ENCODE measurements around the gene ZNF280C. TPM values are rescaled to one million over a fixed set of nuclear protein-coding genes. Genes with fewer than 3 reads are reported as not detected.

Gene ZNF280C
- total and polyA plus RNA-seq, 11 donors, result 0.67 to 2.6 (median 1.7) TPM

- no peak overlapping the region for H3K27ac ChIP-seq
- 84 to 90% (median 86%) methylated on average over 4 of the region's 4 CpGs for WGBS, 4 donors
- no peak for TF ChIP-seq CTCF (IDR thresholded peaks at IDR 0.05)
- no peak for TF ChIP-seq POLR2A (IDR thresholded peaks at IDR 0.05)
- H3K9me3 ChIP-seq, result no peaks in the 10 kb centered on the region
- H3K4me3 ChIP-seq, result no peak overlapping the region
- ATAC-seq, result no peak
- peaks cover 0 to 3% (median 0%) of the 10 kb centered on the region in 9 donors for H3K36me3 ChIP-seq
- no peaks in the 10 kb centered on the region for H3K4me1 ChIP-seq
- intact Hi-C loops (cut with DNase I), result no loop called here
- DNase-seq, result no peak
- no peaks in the 10 kb centered on the region for H3K27me3 ChIP-seq
These were observed 7.3 kb downstream of the ZNF280C start for GRCh38 chrX:130261296-130261893.

GRCh38 chrX:130260316-130260715 lies 8.4 kb downstream of the ZNF280C start:
- H3K27ac ChIP-seq, result no peak overlapping the region
- no peak for TF ChIP-seq POLR2A (IDR thresholded peaks at IDR 0.05)
- ATAC-seq, result no peak

GRCh38 chrX:130253916-130254315 lies 14.8 kb downstream of the ZNF280C start:
- Histone ChIP-seq H3K9me3 (no peaks in the 10 kb centered on the region), H3K4me1 (no peaks in the 10 kb centered on the region), H3K27me3 (no peaks in the 10 kb centered on the region), H3K4me3 (no peak overlapping the region), H3K36me3 (peaks cover 0 to 2% (median 0%) of the 10 kb centered on the region in 9 donors), H3K27ac (no peak overlapping the region)
- intact Hi-C loops (cut with DNase I), result no loop called here
- no peak for DNase-seq
- no peak for ATAC-seq
- TF ChIP-seq POLR2A (IDR thresholded peaks at IDR 0.05), result no peak
- TF ChIP-seq CTCF (IDR thresholded peaks at IDR 0.05), result no peak

More at GRCh38 chrX:130260316-130260715, 8.4 kb downstream of the ZNF280C start:
- 81 to 95% (median 89%) methylated on average over 2 of the region's 2 CpGs for WGBS, 4 donors
- H3K36me3 ChIP-seq, result peaks cover 0 to 3% (median 0%) of the 10 kb centered on the region in 9 donors
- H3K4me3 ChIP-seq, result no peak overlapping the region
- H3K27me3 ChIP-seq, result no peaks in the 10 kb centered on the region
- intact Hi-C loops (cut with DNase I), result no loop called here
- no peaks in the 10 kb centered on the region for H3K4me1 ChIP-seq
- H3K9me3 ChIP-seq, result no peaks in the 10 kb centered on the region
- DNase-seq, result no peak

GRCh38 chrX:130251671-130252070 lies 17.0 kb downstream of the ZNF280C start:
- DNase-seq (no peak), ATAC-seq (no peak)
- Histone ChIP-seq H3K27me3 (no peaks in the 10 kb centered on the region), H3K4me3 (no peak overlapping the region), H3K4me1 (no peaks in the 10 kb centered on the region), H3K9me3 (no peaks in the 10 kb centered on the region), H3K27ac (no peak overlapping the region), H3K36me3 (no peaks in the 10 kb centered on the region)
- 86 to 98% (median 92%) methylated on average over 14 of the region's 14 CpGs for WGBS, 4 donors
- TF ChIP-seq POLR2A (IDR thresholded peaks at IDR 0.05) (no peak), CTCF (IDR thresholded peaks at IDR 0.05) (no peak)
- intact Hi-C loops (cut with DNase I), result no loop called here

- Histone ChIP-seq H3K4me3 (no peak overlapping the region), H3K27ac (no peak overlapping the region), H3K4me1 (no peaks in the 10 kb centered on the region), H3K9me3 (no peaks in the 10 kb centered on the region), H3K27me3 (no peaks in the 10 kb centered on the region), H3K36me3 (peaks cover 0 to 18% (median 7%) of the 10 kb centered on the region in 9 donors)
- DNase-seq (no peak), ATAC-seq (no peak)
- 75 to 97% (median 88%) methylated on average over 6 of the region's 6 CpGs for WGBS, 4 donors
- TF ChIP-seq POLR2A (IDR thresholded peaks at IDR 0.05), result no peak
- TF ChIP-seq CTCF (IDR thresholded peaks at IDR 0.05), result no peak
- intact Hi-C loops (cut with DNase I), result no loop called here
These were observed 20.7 kb downstream of the ZNF280C start for GRCh38 chrX:130247996-130248395.

All from heart left ventricle (tissue), 16 donors.